HCT116 (cell line): ENCODE results near the gene EXD2. TPM values are rescaled to one million over a fixed set of nuclear protein-coding genes. Genes with fewer than 3 reads are reported as not detected.

Source experiments
- ATAC-seq: fragments of 200-7000 bp; cut with Tn5 transposase; 2 replicates; pipeline ENCODE4 v1.9.1; 2020; ENCODE audit warnings: mild to moderate bottlenecking, moderate library complexity
- BruUV-seq: library from RNA; stranded (reverse); fragments of 400-500 nt; replicated peaks from 2 replicates; lab custom pipeline; 2021; lab: Mats Ljungman, UMichigan
- CTCF ChIA-PET: fragments of 300-600 bp; sonication (Branson Sonifier 250); formaldehyde crosslinking; loops from one replicate; lab custom pipeline; 2021; ENCODE audit warnings: antibody characterized with exemption; lab: Charles Lee
- POLR2A ChIA-PET: fragments of 300-600, 350-600 bp; sonication (Branson Sonifier 250); formaldehyde crosslinking; loops from one replicate; lab custom pipeline; 2021; ENCODE audit warnings: antibody characterized with exemption; lab: Charles Lee
- RAD21 ChIA-PET, 2 experiments: fragments of 300-600 bp; sonication (Branson Sonifier 250); formaldehyde crosslinking; loops; one replicate each; lab custom pipeline; 2023; ENCODE audit warnings: low total read pairs in 2 of 2; ENCODE audit not compliant: uncharacterized antibody in 2 of 2, unreplicated experiment in 2 of 2, low non-redundant PET in 1 of 2; lab: Charles Lee
- DNase-seq: peaks from one replicate; pipeline ENCODE4 v3.0.0-alpha.2; 2010; ENCODE audit warnings: low read depth, low spot score
- H2AFZ ChIP-seq: fragments of 200-600 bp; shearing (Covaris generic), sonication (generic); 2 replicates; pipeline ENCODE4 v1.6.1; 2017; ENCODE audit warnings: low read depth, mixed run types, mixed read lengths, antibody characterized with exemption, low read length; ENCODE audit not compliant: poor library complexity, severe bottlenecking
- H3K27ac ChIP-seq: 2 replicates; pipeline ENCODE4 v1.5.1; 2012; ENCODE audit warnings: low read depth, low read length
- H3K27me3 ChIP-seq: fragments of 200-600 bp; sonication (generic); 2 replicates; pipeline ENCODE4 v1.6.1; 2016; ENCODE audit warnings: mixed run types, low read length, mixed read lengths; ENCODE audit not compliant: insufficient read depth
- H3K36me3 ChIP-seq, 2 experiments: fragments of 200-500 bp in 1 of 2; fragments of 200-600 bp in 1 of 2; sonication (Bioruptor generic) in 1 of 2; sonication (generic) in 1 of 2; 2 replicates each; pipeline versions ENCODE4 v1.5.1 to v1.6.1; 2014 to 2016; ENCODE audit warnings: low read length in 2 of 2, inconsistent platforms in 1 of 2, mixed read lengths in 1 of 2, mixed run types in 1 of 2; ENCODE audit not compliant: insufficient read depth in 2 of 2, control insufficient read depth in 1 of 2
- H3K4me1 ChIP-seq, 2 experiments: fragments of 200-600 bp in 1 of 2; sonication (generic) in 1 of 2; 2 replicates each; pipeline versions ENCODE4 v1.5.1 to v1.6.1; 2012 to 2017; ENCODE audit warnings: low read length in 2 of 2, inconsistent platforms in 1 of 2, mild to moderate bottlenecking in 1 of 2, mixed read lengths in 1 of 2, mixed run types in 1 of 2, moderate library complexity in 1 of 2; ENCODE audit not compliant: insufficient read depth in 2 of 2, control insufficient read depth in 1 of 2
- H3K4me2 ChIP-seq: fragments of 200-600 bp; sonication (generic); 2 replicates; pipeline ENCODE4 v1.6.1; 2017; ENCODE audit warnings: mixed run types, low read length, mixed read lengths
- H3K4me3 ChIP-seq, 2 experiments: fragments of 200-600 bp in 1 of 2; sonication (generic) in 1 of 2; replicated peaks in 1 of 2; 2 replicates each; pipeline ENCODE4 v1.5.1; 2011 to 2016; ENCODE audit warnings: low read length in 2 of 2, control low read depth in 1 of 2, low read depth in 1 of 2, mild to moderate bottlenecking in 1 of 2, mixed read lengths in 1 of 2, mixed run types in 1 of 2
- H3K79me2 ChIP-seq: fragments of 200-600 bp; sonication (generic); 2 replicates; pipeline ENCODE4 v1.6.1; 2017; ENCODE audit warnings: mild to moderate bottlenecking, mixed run types, low read length, moderate library complexity, mixed read lengths; ENCODE audit not compliant: insufficient read depth
- H3K9ac ChIP-seq: fragments of 200-600 bp; sonication (generic); 2 replicates; pipeline ENCODE4 v1.6.1; 2016; ENCODE audit warnings: low read length, mixed read lengths
- H3K9me2 ChIP-seq: fragments of 200-600 bp; sonication (generic), shearing (Covaris generic); 2 replicates; pipeline ENCODE4 v1.6.1; 2017; ENCODE audit warnings: mixed run types, mild to moderate bottlenecking, moderate library complexity; ENCODE audit not compliant: insufficient read depth
- H3K9me3 ChIP-seq, 2 experiments: fragments of 200-500 bp in 1 of 2; fragments of 200-600 bp in 1 of 2; sonication (Bioruptor generic) in 1 of 2; sonication (generic) in 1 of 2; 2 replicates each; pipeline ENCODE4 v1.6.1; 2014 to 2017; ENCODE audit warnings: low read length in 2 of 2, mixed read lengths in 2 of 2, inconsistent platforms in 1 of 2, low read depth in 1 of 2, mild to moderate bottlenecking in 1 of 2, mixed run types in 1 of 2, moderate library complexity in 1 of 2; ENCODE audit not compliant: control insufficient read depth in 1 of 2, insufficient read depth in 1 of 2
- H4K20me1 ChIP-seq: fragments of 200-600 bp; sonication (generic), shearing (Covaris generic); 2 replicates; pipeline ENCODE4 v1.6.1; 2017; ENCODE audit warnings: mixed run types, mild to moderate bottlenecking, moderate library complexity; ENCODE audit not compliant: insufficient read depth
- CBX3 ChIP-seq: IDR thresholded peaks from 2 replicates; pipeline ENCODE4 v1.6.1; 2012; ENCODE audit warnings: low read depth
- EGR1 ChIP-seq: IDR thresholded peaks from 2 replicates; pipeline ENCODE4 v1.6.1; 2012; ENCODE audit warnings: low read depth
- ELF1 ChIP-seq: IDR thresholded peaks from 2 replicates; pipeline ENCODE4 v1.6.1; 2012; ENCODE audit warnings: low read depth, borderline replicate concordance
- EZH2phosphoT487 ChIP-seq: fragments of 200-600 bp; IDR thresholded peaks from 2 replicates; pipeline ENCODE4 v1.6.1; 2018; ENCODE audit warnings: antibody characterized with exemption, borderline replicate concordance
- FOSL1 ChIP-seq: IDR thresholded peaks from 2 replicates; pipeline ENCODE4 v1.6.1; 2012; ENCODE audit warnings: low read depth
- JUND ChIP-seq: IDR thresholded peaks from 2 replicates; pipeline ENCODE4 v1.6.1; 2012
- POLR2A ChIP-seq: IDR thresholded peaks from 2 replicates; pipeline ENCODE4 v1.7.0; 2011; ENCODE audit warnings: borderline replicate concordance; ENCODE audit not compliant: insufficient read depth, insufficient read length; ENCODE audit errors: extremely low read depth
- POLR2AphosphoS5 ChIP-seq: IDR thresholded peaks from 2 replicates; pipeline ENCODE4 v1.6.1; 2011; ENCODE audit warnings: mild to moderate bottlenecking, low read depth, low read length, moderate library complexity
- RAD21 ChIP-seq: IDR thresholded peaks from 2 replicates; pipeline ENCODE4 v1.6.1; 2012; ENCODE audit warnings: low read depth, mild to moderate bottlenecking
- SIN3A ChIP-seq: IDR thresholded peaks from 2 replicates; pipeline ENCODE4 v1.6.1; 2012; ENCODE audit warnings: low read depth
- SP1 ChIP-seq: IDR thresholded peaks from 2 replicates; pipeline ENCODE4 v1.6.1; 2012; ENCODE audit warnings: low read depth
- SRF ChIP-seq: IDR thresholded peaks from 2 replicates; pipeline ENCODE4 v1.6.1; 2012; ENCODE audit warnings: low read depth
- YY1 ChIP-seq: IDR thresholded peaks from 2 replicates; pipeline ENCODE4 v1.6.1; 2011; ENCODE audit warnings: low read length, low read depth, moderate library complexity, mild to moderate bottlenecking; ENCODE audit not compliant: insufficient replicate concordance; ENCODE audit errors: extremely low read depth
- ZFX ChIP-seq: fragments of 450-650 bp; IDR thresholded peaks from 2 replicates; pipeline ENCODE4 v1.6.1; 2017
- ZNF274 ChIP-seq: fragments of 200-500 bp; sonication (Bioruptor generic); IDR thresholded peaks from 2 replicates; pipeline ENCODE4 v1.6.1; 2014; ENCODE audit warnings: mild to moderate bottlenecking, low read depth, low read length, inconsistent platforms
- intact Hi-C: fragments of 100-400 bp; cut with micrococcal nuclease; formaldehyde crosslinking; loops from 2 replicates; pipeline ENCODE4 v1.10.0; 2022
- total RNA-seq: library from RNA; stranded (reverse); gene quantifications from one replicate; pipeline ENCODE4 v1.2.1, GENCODE V29; 2021; ENCODE audit not compliant: unreplicated experiment
- TF ChIP-seq, protein P1 (sequence below): IDR thresholded peaks from 2 replicates; pipeline ENCODE4 v1.6.1; 2012; ENCODE audit warnings: low read depth
- TF ChIP-seq, protein P2 (sequence below): IDR thresholded peaks from 2 replicates; pipeline ENCODE4 v1.6.1; 2011; ENCODE audit warnings: mild to moderate bottlenecking, low read length, moderate library complexity; ENCODE audit not compliant: insufficient replicate concordance; ENCODE audit errors: extremely low read depth
- TF ChIP-seq, protein P3 (sequence below): IDR thresholded peaks from 2 replicates; pipeline ENCODE4 v1.6.1; 2012
- TF ChIP-seq, protein P4 (sequence below): IDR thresholded peaks from 2 replicates; pipeline ENCODE4 v1.6.1; 2012

EXD2 gene
- total RNA-seq, 1 experiment from 2014 or later: 20.2 TPM

DNA sequence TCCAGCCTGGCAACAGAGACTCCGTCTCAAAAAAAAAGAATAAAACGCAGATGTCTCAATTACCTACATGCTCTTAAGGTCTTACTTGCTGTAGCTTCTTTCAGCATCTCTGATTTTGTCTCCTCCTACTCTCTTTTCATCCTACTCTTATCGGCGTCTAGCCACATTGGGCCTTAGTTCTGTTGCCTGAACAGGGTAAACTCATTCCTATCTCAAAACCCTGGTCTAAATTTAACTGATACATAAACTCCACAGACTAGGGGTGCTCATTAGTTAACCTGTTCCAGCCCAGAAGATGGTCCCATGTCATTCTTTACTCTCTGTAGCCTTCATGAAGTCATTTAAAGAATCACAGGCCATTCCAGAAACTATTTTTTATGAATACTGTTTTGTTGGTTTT lies 33.6 kb downstream of the EXD2 start:
- TF ChIP-seq JUND (no peak), ZFX (no peak), POLR2A (no peak), EZH2phosphoT487 (no peak), SRF (no peak), YY1 (no peak), POLR2AphosphoS5 (no peak), CBX3 (no peak), ELF1 (no peak), ZNF274 (no peak), SIN3A (no peak), RAD21 (no peak), FOSL1 (no peak), SP1 (no peak), EGR1 (no peak)
- TF ChIP-seq, protein P1, sequence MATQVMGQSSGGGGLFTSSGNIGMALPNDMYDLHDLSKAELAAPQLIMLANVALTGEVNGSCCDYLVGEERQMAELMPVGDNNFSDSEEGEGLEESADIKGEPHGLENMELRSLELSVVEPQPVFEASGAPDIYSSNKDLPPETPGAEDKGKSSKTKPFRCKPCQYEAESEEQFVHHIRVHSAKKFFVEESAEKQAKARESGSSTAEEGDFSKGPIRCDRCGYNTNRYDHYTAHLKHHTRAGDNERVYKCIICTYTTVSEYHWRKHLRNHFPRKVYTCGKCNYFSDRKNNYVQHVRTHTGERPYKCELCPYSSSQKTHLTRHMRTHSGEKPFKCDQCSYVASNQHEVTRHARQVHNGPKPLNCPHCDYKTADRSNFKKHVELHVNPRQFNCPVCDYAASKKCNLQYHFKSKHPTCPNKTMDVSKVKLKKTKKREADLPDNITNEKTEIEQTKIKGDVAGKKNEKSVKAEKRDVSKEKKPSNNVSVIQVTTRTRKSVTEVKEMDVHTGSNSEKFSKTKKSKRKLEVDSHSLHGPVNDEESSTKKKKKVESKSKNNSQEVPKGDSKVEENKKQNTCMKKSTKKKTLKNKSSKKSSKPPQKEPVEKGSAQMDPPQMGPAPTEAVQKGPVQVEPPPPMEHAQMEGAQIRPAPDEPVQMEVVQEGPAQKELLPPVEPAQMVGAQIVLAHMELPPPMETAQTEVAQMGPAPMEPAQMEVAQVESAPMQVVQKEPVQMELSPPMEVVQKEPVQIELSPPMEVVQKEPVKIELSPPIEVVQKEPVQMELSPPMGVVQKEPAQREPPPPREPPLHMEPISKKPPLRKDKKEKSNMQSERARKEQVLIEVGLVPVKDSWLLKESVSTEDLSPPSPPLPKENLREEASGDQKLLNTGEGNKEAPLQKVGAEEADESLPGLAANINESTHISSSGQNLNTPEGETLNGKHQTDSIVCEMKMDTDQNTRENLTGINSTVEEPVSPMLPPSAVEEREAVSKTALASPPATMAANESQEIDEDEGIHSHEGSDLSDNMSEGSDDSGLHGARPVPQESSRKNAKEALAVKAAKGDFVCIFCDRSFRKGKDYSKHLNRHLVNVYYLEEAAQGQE: no peak
- TF ChIP-seq, protein P2, sequence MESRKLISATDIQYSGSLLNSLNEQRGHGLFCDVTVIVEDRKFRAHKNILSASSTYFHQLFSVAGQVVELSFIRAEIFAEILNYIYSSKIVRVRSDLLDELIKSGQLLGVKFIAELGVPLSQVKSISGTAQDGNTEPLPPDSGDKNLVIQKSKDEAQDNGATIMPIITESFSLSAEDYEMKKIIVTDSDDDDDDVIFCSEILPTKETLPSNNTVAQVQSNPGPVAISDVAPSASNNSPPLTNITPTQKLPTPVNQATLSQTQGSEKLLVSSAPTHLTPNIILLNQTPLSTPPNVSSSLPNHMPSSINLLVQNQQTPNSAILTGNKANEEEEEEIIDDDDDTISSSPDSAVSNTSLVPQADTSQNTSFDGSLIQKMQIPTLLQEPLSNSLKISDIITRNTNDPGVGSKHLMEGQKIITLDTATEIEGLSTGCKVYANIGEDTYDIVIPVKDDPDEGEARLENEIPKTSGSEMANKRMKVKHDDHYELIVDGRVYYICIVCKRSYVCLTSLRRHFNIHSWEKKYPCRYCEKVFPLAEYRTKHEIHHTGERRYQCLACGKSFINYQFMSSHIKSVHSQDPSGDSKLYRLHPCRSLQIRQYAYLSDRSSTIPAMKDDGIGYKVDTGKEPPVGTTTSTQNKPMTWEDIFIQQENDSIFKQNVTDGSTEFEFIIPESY: no peak
- TF ChIP-seq, protein P3, sequence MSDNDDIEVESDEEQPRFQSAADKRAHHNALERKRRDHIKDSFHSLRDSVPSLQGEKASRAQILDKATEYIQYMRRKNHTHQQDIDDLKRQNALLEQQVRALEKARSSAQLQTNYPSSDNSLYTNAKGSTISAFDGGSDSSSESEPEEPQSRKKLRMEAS: no peak
- TF ChIP-seq, protein P4, sequence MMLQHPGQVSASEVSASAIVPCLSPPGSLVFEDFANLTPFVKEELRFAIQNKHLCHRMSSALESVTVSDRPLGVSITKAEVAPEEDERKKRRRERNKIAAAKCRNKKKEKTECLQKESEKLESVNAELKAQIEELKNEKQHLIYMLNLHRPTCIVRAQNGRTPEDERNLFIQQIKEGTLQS: no peak
- no peak overlapping the region for H2AFZ ChIP-seq
- no peaks in the 10 kb centered on the region for H3K27me3 ChIP-seq
- ChIA-PET RAD21 (no interaction called here), CTCF (no interaction called here), POLR2A (no interaction called here)
- DNase-seq (no peak), ATAC-seq (no peak)
- no peak overlapping the region for H3K4me3 ChIP-seq
- H3K9me2 ChIP-seq: no peaks in the 10 kb centered on the region
- no peaks in the 10 kb centered on the region for H3K36me3 ChIP-seq
- no TSS peak for BruUV-seq
- H3K9me3 ChIP-seq: no peaks in the 10 kb centered on the region
- H3K4me2 ChIP-seq: no peak overlapping the region
- intact Hi-C loops: no loop called here
- H3K9ac ChIP-seq: no peak overlapping the region
- H3K4me1 ChIP-seq: no peaks in the 10 kb centered on the region
- no peaks in the 10 kb centered on the region for H3K79me2 ChIP-seq
- H4K20me1 ChIP-seq: no peaks in the 10 kb centered on the region
- H3K27ac ChIP-seq: no peak overlapping the region
